HG03558 (cell line): ENCODE results near the gene C8A.

Experiments
- ATAC-seq: cut with Tn5 transposase; IDR thresholded peaks from one replicate; pipeline ENCODE4 v1.9.1; 2021; ENCODE audit warnings: moderate number of reproducible peaks; ENCODE audit not compliant: unreplicated experiment; ENCODE audit errors: extremely low read depth

The C8A gene

DNA sequence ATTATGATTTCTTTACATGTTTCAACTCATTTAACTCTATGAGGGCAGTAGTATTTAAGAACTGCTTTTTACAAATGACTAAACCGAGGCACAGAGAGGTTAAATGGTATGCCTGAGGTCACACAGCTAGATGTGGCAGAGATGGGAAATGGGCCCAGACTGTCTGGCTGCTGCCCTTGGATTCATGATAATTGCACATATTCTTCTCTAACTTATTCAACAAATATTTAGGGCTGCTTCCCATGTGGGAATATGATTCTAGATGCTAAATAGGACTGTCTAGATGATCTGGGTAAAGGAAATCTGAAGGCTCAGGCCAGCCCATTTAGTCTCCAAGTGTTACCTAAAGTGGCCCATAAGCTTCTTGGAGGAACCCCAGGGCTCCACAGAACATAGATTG, 26.2 kb downstream of the C8A start:
- ATAC-seq = no peak

DNA sequence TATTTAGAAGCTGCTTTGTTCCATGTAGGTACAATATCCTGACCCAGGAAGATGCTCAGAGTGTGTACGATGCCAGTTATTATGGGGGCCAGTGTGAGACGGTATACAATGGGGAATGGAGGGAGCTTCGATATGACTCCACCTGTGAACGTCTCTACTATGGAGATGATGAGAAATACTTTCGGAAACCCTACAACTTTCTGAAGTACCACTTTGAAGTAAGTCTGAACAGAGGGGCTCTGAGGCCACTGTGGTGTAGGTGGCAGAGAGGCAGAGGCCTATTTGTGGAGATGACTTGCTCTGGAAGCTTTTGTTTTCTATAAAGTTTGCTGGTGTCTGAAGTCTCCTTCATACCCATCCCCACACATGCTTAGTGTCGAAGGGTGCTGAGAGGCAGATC, 26.8 kb downstream of the C8A start:
- no peak for ATAC-seq

DNA sequence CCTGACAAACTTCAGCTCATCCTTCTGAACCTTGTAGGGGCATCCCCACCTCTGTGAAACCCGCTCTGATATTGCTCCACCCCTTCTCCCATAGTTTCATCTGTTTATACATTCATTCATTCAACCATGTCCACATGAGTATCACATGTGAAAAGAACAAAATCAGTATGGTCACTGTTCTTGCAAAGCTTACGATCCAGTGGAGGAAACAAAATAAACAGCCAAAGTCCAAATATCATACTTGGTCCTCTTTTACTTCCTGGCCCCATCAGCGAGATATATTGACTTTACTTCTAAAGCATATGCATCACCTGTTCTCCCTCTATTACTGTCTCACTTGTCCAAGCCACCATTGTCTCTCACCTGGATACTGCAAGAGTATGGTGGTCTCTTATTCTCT, 35.6 kb downstream of the C8A start:
- no peak for ATAC-seq

DNA sequence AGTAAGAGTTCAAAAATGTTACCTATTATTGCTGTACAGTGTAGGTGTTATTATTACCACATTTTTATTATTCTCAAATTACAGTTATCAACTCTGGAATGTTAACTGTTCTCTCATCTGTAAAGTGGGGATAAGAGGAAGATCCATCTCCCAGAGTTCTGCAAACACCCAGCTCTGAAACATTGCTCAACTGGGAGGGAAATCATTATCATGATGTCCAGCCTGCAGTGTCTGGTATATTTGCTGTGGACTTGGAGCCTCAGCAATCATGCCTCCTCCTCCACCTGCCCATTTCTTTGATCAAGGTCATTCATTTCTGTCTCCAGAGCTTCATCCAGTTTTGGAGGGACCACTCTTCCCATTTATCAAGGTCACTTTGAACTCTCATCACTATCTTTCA, 39.4 kb downstream of the C8A start:
- no peak for ATAC-seq

DNA sequence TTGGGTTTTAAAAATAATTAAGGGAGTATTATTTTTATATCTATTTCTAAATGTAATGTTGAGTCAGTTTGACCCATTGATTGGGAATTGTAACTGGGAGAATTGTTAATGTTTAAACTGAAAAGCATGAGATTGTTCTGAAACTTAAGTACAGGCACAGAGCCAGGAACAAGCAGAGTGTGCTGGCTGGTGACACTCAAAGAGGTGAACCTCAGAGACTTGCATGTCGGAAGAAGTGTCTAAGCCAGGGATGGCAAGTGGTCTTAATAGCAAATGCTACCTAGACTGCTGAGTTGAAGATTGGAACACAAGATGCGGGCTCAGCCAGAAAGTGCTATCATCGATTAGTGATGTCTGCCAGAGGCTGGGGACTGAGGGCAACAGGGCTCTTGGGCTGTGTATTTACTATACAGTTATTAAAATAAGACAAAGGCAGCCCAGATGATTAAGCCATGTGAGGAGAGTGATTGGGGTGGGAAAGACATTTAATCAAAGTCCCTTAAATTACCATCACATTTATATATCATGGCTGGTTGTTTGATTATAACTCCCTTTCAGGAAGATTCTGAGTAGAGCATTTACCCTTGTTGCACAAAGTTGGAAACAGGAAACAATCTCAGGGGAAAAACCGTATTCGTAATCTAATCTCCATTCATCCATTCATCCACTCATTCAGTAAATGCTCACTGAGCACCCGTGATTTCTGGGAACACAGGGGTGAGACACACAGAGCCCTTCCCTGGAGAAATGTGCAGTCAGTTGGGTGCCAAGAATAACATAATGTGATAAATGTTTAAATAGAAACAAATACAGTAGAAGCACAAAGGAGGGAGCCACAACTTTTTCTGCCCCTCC, 42.8 kb downstream of the C8A start:
- no peak for ATAC-seq

DNA sequence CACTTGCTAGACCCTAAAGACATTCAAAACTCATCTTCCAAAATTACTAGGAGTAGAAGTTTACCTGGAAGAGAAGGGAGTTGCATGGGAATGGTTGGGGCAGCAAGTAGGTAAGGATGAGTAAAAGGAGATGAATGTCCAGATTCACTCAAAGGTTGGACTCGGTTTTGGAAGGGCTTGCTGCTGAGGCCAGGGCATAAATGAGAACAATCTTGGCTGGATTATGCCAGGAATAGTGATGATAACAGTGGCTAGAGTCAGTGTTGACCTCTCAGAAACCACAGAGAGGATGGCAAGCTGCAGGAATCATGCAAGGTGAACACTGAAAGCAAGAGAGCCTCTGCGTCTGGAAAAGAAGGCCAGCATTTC, 43.4 kb downstream of the C8A start:
- no peak for ATAC-seq

DNA sequence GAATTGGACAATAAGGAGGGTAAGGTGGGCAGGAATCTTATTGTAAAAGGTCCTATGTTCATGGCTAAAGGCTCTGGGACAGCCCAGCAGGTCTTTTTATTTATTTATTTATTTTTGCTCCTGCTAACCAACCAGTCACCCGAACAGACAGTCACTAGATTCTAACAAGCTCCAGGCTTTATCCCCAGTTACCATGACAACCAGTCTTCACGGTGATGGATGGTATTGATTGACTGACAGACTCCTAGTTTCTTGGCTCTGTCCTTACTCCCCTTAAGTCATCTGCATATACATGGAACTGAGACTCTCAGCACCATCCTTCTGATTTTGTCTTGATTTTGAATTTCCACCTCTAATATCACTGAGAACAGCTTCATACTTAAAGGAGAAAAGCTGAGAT, 44.3 kb downstream of the C8A start:
- no peak for ATAC-seq

DNA sequence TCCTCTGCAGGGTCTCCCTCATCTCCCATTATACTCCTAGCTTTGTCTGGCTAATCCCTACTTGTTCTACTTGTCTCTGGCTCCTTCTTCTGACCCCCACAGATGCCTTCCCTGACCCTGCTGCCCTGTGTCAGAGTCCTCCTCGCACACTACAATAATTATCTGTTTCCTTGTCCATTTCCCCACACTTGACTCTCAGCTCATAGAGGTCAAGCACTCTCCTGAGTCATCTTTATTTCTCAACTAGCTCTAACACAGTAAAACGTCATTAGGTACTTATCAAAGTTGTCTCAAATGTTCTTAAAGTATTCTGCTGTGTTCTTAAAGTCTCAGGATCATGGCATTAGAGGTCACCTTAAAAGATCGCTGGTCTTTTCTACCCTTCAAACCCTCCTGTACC, 47.1 kb downstream of the C8A start:
- ATAC-seq = no peak

DNA sequence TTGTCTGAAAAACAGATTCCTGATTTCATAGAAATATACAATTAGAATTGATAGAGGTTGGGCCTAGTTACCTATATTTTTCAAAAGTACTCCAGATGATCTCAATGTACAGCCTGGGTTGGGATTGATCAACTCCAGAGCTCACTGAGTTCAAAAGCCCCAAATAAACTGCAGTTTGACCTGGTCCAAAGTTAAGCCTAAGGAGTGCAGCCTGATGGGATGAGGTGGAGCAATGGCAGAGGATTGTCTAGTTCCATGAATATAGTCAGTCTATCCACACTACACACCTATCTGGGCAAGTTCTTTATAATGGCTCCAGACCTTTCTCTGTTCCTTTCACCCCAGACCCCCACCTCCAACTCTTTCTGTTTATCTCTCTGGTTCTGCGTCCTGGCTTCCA, 49.2 kb downstream of the C8A start:
- no peak for ATAC-seq

DNA sequence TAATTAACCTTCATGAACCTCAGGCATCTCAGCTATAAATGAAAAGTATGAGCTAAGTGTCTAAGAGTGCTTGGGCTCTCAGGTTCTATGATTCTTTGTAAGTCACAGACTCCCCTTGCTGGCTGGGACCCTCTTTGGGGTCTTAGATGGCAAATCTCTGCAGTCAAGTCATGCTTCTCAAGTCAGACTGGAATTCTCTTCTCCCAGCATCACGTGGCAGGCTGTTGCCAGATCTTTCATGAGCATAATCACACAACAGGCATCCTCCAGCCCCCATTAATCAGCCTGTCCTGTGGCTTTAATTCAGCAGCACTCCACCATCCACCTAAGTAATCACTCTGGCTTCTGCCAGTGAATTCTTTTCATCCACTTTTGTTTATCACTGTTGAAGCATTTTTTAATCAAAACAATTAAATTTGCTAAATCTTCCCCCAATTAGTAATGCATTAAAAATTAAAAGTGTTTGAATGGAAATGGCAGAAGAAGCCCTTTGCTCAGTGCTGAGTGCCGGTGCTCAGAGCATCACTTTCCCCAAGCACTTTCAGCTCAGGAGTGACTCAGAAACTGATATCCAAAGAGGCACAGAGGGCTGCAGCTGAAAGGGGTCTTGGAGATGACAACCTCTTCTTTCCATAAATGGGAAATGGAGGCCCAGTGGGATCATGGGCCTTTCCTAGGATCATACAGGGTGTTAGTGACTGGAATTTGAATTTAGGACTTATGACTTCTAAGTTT, 50.2 kb downstream of the C8A start:
- no peak for ATAC-seq

DNA sequence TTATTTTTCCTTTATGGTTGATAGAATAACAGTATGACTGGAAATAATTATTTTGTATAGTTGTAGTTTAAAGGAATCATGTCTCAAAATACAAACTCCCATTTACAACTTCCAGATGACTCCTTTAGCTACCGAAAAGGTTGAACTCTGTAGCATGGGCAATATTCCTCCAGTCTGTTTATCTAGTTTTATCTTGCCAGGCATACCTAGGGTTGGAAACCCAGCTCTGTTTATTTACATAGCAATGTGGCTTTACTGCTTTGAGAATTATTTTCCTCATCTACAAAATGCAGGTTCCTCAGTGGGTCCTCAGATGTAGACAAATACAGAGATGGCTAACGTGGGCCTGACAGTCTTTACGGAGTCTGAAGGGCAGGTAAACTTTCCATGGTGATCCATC, 51.1 kb downstream of the C8A start:
- ATAC-seq = no peak

DNA sequence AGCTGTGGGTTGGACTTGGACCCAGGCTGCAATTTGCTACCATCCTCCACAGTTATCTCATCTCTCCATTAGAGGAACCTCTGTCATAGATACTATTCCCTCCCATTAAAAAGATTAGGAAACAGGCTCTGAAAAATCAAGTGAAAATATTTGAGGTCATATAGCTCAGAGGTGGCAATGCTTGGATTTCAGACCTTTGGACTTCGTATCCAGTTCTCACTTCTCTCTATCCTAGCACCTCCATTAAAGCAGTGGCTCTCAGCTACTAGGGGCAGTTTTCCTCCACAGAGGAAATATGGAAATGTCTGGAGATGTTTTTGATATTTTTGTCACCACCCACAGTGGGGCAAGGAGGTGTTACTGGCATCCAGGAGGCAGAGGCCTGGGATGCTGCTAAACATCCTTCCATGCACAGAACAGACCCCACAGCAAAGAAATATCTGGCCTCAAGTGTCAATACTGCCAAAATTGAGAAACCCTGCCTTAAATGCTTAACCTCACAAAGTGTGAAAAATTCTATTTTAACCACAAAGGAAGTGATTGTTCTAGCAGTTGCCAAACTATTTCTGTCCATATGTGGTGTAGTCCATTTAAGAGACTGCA, 54.1 kb downstream of the C8A start:
- no peak for ATAC-seq

DNA sequence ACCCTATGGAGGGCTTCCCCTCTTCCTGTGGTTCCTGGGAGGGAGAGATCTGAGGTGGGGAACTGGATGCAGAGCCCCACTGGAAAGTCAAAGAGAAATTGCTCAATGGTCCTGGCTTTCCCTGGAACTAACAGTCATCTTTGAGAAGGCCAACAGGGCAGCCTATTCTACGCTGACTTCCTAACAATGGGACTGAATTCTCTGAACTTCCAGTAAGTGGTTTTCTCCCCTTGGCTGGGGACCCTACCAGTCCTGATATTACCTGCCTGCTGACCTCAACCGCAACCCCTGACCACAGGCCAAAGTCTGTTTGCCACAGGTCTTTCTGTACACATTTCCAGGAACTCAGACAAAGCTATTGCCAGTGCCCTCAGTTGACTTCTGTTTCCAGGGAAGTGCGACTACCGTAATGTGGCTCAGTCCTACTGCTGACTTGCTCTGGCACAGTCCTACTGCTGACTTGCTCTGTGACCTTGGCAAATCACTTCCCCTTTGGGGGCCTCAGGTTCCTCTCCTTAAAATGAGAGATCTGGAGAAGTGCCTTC, 55.9 kb downstream of the C8A start:
- no peak for ATAC-seq

DNA sequence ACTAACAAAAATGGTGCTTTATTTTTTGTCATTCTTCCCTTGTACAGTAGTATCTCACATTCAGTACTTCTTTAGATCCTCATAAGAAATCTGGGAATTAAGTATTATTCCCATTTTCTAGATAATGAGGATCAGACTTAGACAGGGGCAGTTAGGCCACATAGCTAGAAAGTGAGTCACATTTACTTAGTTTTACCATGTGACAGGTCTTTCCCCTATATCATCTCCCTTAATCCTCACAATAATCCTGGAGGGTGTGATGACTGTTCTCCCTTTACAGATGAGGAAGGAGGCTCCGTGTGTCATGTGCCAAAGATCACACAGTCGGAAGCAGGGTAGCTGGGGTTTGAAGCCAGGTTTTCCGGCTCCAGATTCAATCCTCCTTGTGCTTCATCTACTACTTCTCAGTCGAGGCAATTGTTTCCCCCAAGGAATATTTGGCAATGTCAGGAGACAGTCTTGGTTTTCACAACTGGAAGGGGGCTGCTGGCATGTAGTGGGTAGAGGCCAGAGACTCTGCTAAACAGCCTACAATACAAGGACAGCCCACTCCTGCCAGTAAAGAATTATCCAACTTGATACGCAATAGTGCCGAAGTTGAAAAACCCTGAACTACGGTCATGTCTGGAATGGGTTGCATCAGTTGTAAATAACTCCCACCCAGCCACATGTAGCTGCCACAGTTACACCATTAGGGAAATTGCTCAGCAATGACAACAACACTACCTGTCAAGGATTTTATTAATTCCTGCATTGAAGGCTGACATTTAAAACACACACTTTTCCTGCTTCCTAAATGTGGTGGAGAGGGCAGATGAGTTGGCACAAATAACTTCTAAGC, 56.7 kb downstream of the C8A start:
- no peak for ATAC-seq

DNA sequence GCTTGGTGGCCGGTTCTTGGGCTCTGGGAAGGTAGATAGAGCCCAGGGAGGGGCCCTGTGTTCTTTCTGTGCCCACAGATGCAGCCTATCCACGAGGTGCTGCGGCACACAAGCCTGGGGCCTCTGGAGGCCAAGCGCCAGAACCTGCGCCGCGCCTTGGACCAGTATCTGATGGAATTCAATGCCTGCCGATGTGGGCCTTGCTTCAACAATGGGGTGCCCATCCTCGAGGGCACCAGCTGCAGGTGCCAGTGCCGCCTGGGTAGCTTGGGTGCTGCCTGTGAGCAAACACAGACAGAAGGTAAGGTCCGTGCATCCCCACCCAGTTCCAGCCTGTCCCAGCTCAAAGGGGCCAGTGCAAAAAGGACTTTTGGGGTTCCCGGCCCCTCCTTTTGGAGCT, 57.7 kb downstream of the C8A start:
- no peak for ATAC-seq

DNA sequence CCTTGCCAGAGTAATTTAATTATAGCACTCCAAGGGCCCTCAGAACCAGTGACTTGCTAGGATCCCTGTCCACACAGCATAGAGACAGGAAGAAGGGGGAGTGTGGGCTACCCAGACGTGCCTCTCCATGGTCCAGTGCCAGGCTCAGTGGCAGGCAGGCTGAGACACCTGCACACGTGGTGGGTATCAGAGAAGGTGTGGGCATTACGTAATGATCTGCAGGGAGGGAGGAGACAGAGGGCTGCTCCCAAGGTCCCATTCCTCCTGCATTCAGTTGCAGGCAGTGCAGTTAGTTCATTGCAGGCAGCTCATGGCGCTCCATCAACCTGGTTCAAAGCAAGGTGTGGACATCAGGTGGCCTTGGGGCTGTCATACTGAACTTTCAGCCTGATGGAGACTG, 61.4 kb downstream of the C8A start:
- no peak for ATAC-seq

DNA sequence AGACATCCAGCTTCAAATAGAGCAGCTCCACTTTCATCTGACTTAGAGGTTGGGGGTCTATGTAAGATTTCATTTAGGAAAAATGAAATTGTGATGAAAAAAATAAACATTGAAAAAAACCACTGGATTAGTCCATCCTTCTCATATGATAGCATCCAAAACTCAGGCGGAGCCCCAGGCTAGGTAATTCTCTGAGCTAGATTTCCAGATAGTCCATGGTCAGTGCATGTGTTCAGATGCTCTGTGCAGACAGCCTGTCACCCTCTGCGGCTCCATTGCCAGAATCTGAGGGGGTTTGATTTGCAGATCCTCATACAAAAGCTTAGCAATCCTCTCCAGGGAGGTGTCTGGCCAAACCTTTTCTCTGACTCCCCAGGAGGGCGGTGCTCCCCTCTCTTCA, 62.0 kb downstream of the C8A start:
- ATAC-seq = no peak

DNA sequence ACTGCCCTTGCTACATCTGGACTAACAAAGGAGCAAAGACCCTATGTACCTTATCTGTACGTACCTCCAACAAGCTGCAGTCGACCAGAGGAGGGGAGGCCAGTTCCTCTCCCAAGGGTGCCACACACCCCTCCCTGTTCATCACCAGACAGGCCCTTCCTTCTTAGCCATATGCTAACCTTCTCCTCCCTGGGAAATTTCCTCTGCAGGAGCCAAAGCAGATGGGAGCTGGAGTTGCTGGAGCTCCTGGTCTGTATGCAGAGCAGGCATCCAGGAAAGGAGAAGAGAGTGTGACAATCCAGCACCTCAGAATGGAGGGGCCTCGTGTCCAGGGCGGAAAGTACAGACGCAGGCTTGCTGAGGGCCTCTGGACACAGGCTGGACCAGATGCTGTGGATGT, 62.8 kb downstream of the C8A start:
- no peak for ATAC-seq

DNA sequence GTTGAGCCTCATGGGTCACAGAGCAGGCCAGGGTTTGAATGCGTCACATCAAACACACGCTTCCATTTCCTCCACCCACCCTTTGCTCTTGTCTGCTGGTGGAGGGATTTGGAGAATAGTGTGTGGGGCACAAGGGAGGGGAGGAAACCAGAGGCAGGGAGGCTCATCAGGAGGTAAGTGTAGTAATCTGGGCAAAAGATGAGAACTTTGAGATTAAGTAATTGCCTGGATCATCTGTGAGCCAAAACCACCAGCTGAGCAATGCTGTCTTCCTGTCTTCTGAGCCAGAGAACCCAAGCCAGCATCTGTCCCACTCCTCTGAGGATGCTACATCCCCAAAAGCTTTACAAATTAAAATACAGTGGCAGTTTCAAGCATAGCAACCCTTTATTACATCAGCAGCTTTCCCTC, 66.0 kb downstream of the C8A start:
- no peak for ATAC-seq

DNA sequence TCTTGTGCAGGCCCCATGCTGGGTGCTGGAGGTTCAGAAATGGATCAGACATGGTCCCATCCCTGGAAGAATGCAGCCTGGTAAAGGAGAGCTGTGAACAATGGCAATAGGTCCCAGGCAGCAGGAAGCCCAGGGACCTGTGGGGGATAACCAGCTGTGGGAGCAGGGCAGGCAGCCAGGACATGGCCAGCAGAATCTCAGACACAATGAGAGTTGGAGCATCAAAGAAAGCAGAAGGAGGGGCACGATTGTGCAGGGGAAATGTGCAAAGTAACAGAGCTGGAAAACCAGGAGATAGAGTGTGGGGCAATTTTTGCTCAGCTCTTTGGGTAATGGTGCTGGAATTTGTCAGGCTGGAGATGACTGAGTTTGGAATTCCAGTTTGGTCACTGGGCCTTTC, 66.9 kb downstream of the C8A start:
- ATAC-seq = no peak
